GM12878 (cell line): ENCODE data around the gene PINLYP. TPM values are rescaled to one million over a fixed set of nuclear protein-coding genes. Genes with fewer than 3 reads are reported as not detected.
A peak's percentile ranks its signal among the peaks of the same experiment; 100 is the strongest.

ENCODE experiments used
- ATAC-seq: fragments of 200-7000 bp; cut with Tn5 transposase; 3 replicates; pipeline ENCODE4 v1.9.1; 2020; ENCODE audit warnings: mild to moderate bottlenecking, moderate library complexity
- BruUV-seq: library from RNA; stranded (reverse); fragments of 400-500 nt; replicated peaks from 2 replicates; lab custom pipeline; 2021; lab: Mats Ljungman, UMichigan
- CTCF ChIA-PET: fragments of 300-600 bp; sonication (Branson Sonifier 250); formaldehyde crosslinking; extraction: SDS; loops from one replicate; lab custom pipeline; 2021; ENCODE audit warnings: inconsistent platforms; lab: Yijun Ruan, JAX
- POLR2A ChIA-PET: fragments of 350-600 bp; formaldehyde crosslinking; extraction: SDS; loops from one replicate; lab custom pipeline; 2021; ENCODE audit warnings: inconsistent platforms; lab: Charles Lee
- RAD21 ChIA-PET: fragments of 300-600 bp; sonication (Branson Sonifier 250); formaldehyde crosslinking; loops from one replicate; lab custom pipeline; 2023; ENCODE audit warnings: antibody characterized with exemption; ENCODE audit not compliant: unreplicated experiment; lab: Charles Lee
- SMC1A ChIA-PET: fragments of 300-600 bp; sonication (Branson Sonifier 250); formaldehyde crosslinking; loops from one replicate; lab custom pipeline; 2023; ENCODE audit not compliant: unreplicated experiment, uncharacterized antibody; lab: Charles Lee
- DNase-seq: peaks from one replicate; pipeline ENCODE4 v3.0.0-alpha.2; 2011; ENCODE audit warnings: low read depth, low spot score
- FAIRE-seq: peaks from 3 replicates; lab custom pipeline; 2011; peaks lifted over from hg19 to GRCh38; lab: Jason Lieb, UNC
- H2AFZ ChIP-seq: 2 replicates; pipeline ENCODE4 v1.6.0; 2011; ENCODE audit warnings: low read depth, low read length, control low read depth; ENCODE audit not compliant: control insufficient read depth
- H3K27ac ChIP-seq: 2 replicates; pipeline ENCODE4 v1.5.1; 2011; ENCODE audit warnings: control low read depth; ENCODE audit not compliant: control insufficient read depth, insufficient read depth
- H3K27me3 ChIP-seq, 2 experiments: replicated peaks in 1 of 2; 2 replicates each; pipeline versions ENCODE4 v1.6.0 to v1.6.1; 2011; ENCODE audit warnings: low read length in 1 of 2; ENCODE audit not compliant: control insufficient read depth in 2 of 2, insufficient read depth in 2 of 2
- H3K36me3 ChIP-seq, 2 experiments: 2 replicates each; pipeline ENCODE4 v1.5.1; 2011; ENCODE audit warnings: low read length in 1 of 2; ENCODE audit not compliant: control insufficient read depth in 2 of 2, insufficient read depth in 2 of 2
- H3K4me1 ChIP-seq: 2 replicates; pipeline ENCODE4 v1.6.1; 2011; ENCODE audit warnings: mild to moderate bottlenecking, low read length, moderate library complexity, mixed read lengths; ENCODE audit not compliant: control insufficient read depth, insufficient read depth
- H3K4me2 ChIP-seq: 2 replicates; pipeline ENCODE4 v1.6.0; 2011; ENCODE audit warnings: control low read depth; ENCODE audit not compliant: control insufficient read depth, insufficient read depth
- H3K4me3 ChIP-seq: fragments of 200-600 bp; sonication (generic); 2 replicates; pipeline ENCODE4 v1.5.1; 2016
- H3K79me2 ChIP-seq: 2 replicates; pipeline ENCODE4 v1.6.0; 2011; ENCODE audit warnings: low read length; ENCODE audit not compliant: control insufficient read depth, insufficient read depth
- H3K9ac ChIP-seq: 2 replicates; pipeline ENCODE4 v1.8.0; 2011; ENCODE audit warnings: low read length, control low read depth, mixed read lengths; ENCODE audit not compliant: control insufficient read depth, insufficient read depth
- H3K9me3 ChIP-seq: replicated peaks from 3 replicates; pipeline ENCODE4 v1.5.1; 2011; ENCODE audit warnings: mild to moderate bottlenecking, low read length; ENCODE audit not compliant: control insufficient read depth, insufficient read depth
- H4K20me1 ChIP-seq: 2 replicates; pipeline ENCODE4 v1.6.0; 2011; ENCODE audit not compliant: control insufficient read depth, insufficient read depth
- POLR2A ChIP-seq: IDR thresholded peaks from 2 replicates; pipeline ENCODE4 v1.6.1; 2011; ENCODE audit warnings: low read depth, mild to moderate bottlenecking, low read length
- WGBS: methylation state at CpG from one replicate; pipeline ENCODE4 v1.1.6; 2016; ENCODE audit warnings: low lambda C conversion rate; ENCODE audit not compliant: insufficient replicate concordance, insufficient coverage; ENCODE audit errors: missing lambda C conversion rate; 5-methylcytosine and 5-hydroxymethylcytosine counted together
- in situ Hi-C: fragments of 300-500 bp; cut with MboI; formaldehyde crosslinking; loops from 9 replicates; pipeline ENCODE4 v1.14.3; 2018; ENCODE audit warnings: mixed read lengths
- intact Hi-C: fragments of 100-400 bp; cut with micrococcal nuclease; formaldehyde crosslinking; loops from one replicate; pipeline ENCODE4 v1.14.2; 2022; ENCODE audit not compliant: unreplicated experiment
- polyA plus RNA-seq, 11 experiments: library from polyadenylated mRNA; depleted of rRNA in 4 of 11; unstranded in 6 of 11; stranded (reverse) in 5 of 11; fragments of >200 nt; fragmentation: Nextera tagmentation in 4 of 11; fragmentation: Illumina TruSeq in 1 of 11; extraction: Ambion mirVana in 4 of 11; extraction: Trizol in 1 of 11; gene quantifications; 1 replicate in 1 of 11; 2 replicates in 10 of 11; pipeline versions ENCODE4 v1.2.1 to v1.2.3, GENCODE V29; 2011 to 2016; ENCODE audit warnings: inconsistent platforms in 2 of 11, missing spikeins in 2 of 11, low read depth in 1 of 11
- total RNA-seq, 4 experiments: library from RNA; depleted of rRNA in 3 of 4; stranded (reverse); fragments of >200 nt in 3 of 4; fragmentation: Illumina TruSeq in 1 of 4; extraction: Trizol in 1 of 4; gene quantifications; 2 replicates each; pipeline versions ENCODE4 v1.2.1 to v1.2.3, GENCODE V29; 2013 to 2021
- TF ChIP-seq, protein P1 (sequence below): IDR thresholded peaks from 2 replicates; pipeline ENCODE4 v1.6.1; 2011; ENCODE audit warnings: borderline replicate concordance, low read depth, mild to moderate bottlenecking, moderate library complexity, low read length; ENCODE audit not compliant: insufficient read depth, poor library complexity, severe bottlenecking

PINLYP gene
- total and polyA plus RNA-seq, 10 of the 15 experiments (the other 5 are each of a cell fraction or from before 2014, with no cell fraction given), result 1.0 to 26.9 (median 11.4) TPM

- no peak for ATAC-seq
- H3K79me2 ChIP-seq, result peaks cover 22% of the 10 kb centered on the region
- no peaks in the 10 kb centered on the region for H3K4me1 ChIP-seq
- H3K9me3 ChIP-seq, result no peaks in the 10 kb centered on the region
- no peaks in the 10 kb centered on the region for H4K20me1 ChIP-seq
- no peak overlapping the region for H3K4me2 ChIP-seq
- CTCF ChIA-PET, result interaction anchor here (1.2 to 6.6 kb wide), 3 partner anchors 37 to 145 kb away, joined by 4 to 169 read pairs (median 7); no protein-coding TSS in a partner anchor
- FAIRE-seq, result no peak
- no peak overlapping the region for H3K9ac ChIP-seq
- SMC1A ChIA-PET, result no interaction called here
- no peak overlapping the region for H3K4me3 ChIP-seq
- in situ Hi-C loops, result no loop called here
- H3K27me3 ChIP-seq, result no peaks in the 10 kb centered on the region
- H3K27ac ChIP-seq, result no peak overlapping the region
- peaks cover 3 to 6% of the 10 kb centered on the region in 2 experiments; a peak in 3 of 4 replicates for H3K36me3 ChIP-seq
- no peak overlapping the region for H2AFZ ChIP-seq
- no TSS peak for BruUV-seq
- DNase-seq, result no peak
- TF ChIP-seq, protein P1, sequence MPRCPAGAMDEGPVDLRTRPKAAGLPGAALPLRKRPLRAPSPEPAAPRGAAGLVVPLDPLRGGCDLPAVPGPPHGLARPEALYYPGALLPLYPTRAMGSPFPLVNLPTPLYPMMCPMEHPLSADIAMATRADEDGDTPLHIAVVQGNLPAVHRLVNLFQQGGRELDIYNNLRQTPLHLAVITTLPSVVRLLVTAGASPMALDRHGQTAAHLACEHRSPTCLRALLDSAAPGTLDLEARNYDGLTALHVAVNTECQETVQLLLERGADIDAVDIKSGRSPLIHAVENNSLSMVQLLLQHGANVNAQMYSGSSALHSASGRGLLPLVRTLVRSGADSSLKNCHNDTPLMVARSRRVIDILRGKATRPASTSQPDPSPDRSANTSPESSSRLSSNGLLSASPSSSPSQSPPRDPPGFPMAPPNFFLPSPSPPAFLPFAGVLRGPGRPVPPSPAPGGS, result no peak
- TF ChIP-seq POLR2A, result peak; percentile 26; the same call in 1 of the 2 replicates
- TF ChIP-seq, all 136 proteins: peak for 1
- RAD21 ChIA-PET, result no interaction called here
- 99% methylated on average over 53 of the region's 63 CpGs for WGBS
- POLR2A ChIA-PET, result interaction anchor here (0.6 to 0.7 kb wide), 2 partner anchors 49 to 516 kb away, joined by 3 to 5 read pairs; no protein-coding TSS in a partner anchor
- intact Hi-C loops, result no loop called here
Measured at GRCh38 chr19:43591904-43592772, 16.5 kb downstream of the PINLYP start.
